Panc1 (cell line): ENCODE results near the gene IFI16. TPM values are rescaled to one million over a fixed set of nuclear protein-coding genes. Genes with fewer than 3 reads are reported as not detected.

Experiments
- ATAC-seq: fragments of 200-7000 bp; cut with Tn5 transposase; 2 replicates; pipeline ENCODE4 v1.9.1; 2020; ENCODE audit warnings: mild to moderate bottlenecking, moderate library complexity
- BruUV-seq: library from RNA; stranded (reverse); fragments of 400-500 nt; replicated peaks from 2 replicates; lab custom pipeline; 2021; lab: Mats Ljungman, UMichigan
- CTCF ChIA-PET: fragments of 300-600 bp; sonication (Branson Sonifier 250); formaldehyde crosslinking; loops from one replicate; lab custom pipeline; 2022; ENCODE audit warnings: antibody characterized with exemption; lab: Charles Lee
- POLR2A ChIA-PET: fragments of 300-600 bp; sonication (Branson Sonifier 250); formaldehyde crosslinking; loops from one replicate; lab custom pipeline; 2022; ENCODE audit warnings: antibody characterized with exemption; lab: Charles Lee
- DNase-seq: peaks from one replicate; pipeline ENCODE4 v3.0.0-alpha.2; 2010; ENCODE audit warnings: low read depth, low spot score
- H3K27ac ChIP-seq: 2 replicates; pipeline ENCODE4 v1.5.1; 2011; ENCODE audit warnings: mild to moderate bottlenecking, low read length, inconsistent platforms
- H3K27me3 ChIP-seq: fragments of 200-500 bp; sonication (Bioruptor generic); 2 replicates; pipeline ENCODE4 v1.6.0; 2014; ENCODE audit warnings: low read length, inconsistent platforms; ENCODE audit not compliant: control insufficient read depth, insufficient read depth
- H3K36me3 ChIP-seq: fragments of 200-500 bp; sonication (Bioruptor generic); 2 replicates; pipeline ENCODE4 v1.5.1; 2014; ENCODE audit warnings: inconsistent platforms, mild to moderate bottlenecking, low read length, moderate library complexity; ENCODE audit not compliant: control insufficient read depth, insufficient read depth
- H3K4me1 ChIP-seq: 2 replicates; pipeline ENCODE4 v1.5.1; 2011; ENCODE audit warnings: inconsistent platforms, mild to moderate bottlenecking, low read length, moderate library complexity; ENCODE audit not compliant: control insufficient read depth, insufficient read depth
- H3K4me3 ChIP-seq, 2 experiments: 2 replicates each; pipeline ENCODE4 v1.5.1; 2011 to 2012; ENCODE audit warnings: low read depth in 2 of 2, low read length in 2 of 2, mild to moderate bottlenecking in 2 of 2, inconsistent platforms in 1 of 2, moderate library complexity in 1 of 2
- H3K9me3 ChIP-seq: fragments of 200-500 bp; sonication (Bioruptor generic); 2 replicates; pipeline ENCODE4 v1.5.1; 2014; ENCODE audit warnings: low read depth, mild to moderate bottlenecking, inconsistent platforms, low read length, moderate library complexity; ENCODE audit not compliant: control insufficient read depth, insufficient read depth
- POLR2AphosphoS5 ChIP-seq: IDR thresholded peaks from 2 replicates; pipeline ENCODE4 v1.6.1; 2012; ENCODE audit warnings: mild to moderate bottlenecking, low read depth, low read length, moderate library complexity
- SIN3A ChIP-seq: IDR thresholded peaks from 2 replicates; pipeline ENCODE4 v1.6.1; 2012; ENCODE audit warnings: low read depth, mild to moderate bottlenecking, low read length, moderate library complexity, borderline replicate concordance; ENCODE audit not compliant: insufficient read depth
- TCF7L2 ChIP-seq: IDR thresholded peaks from 2 replicates; pipeline ENCODE4 v1.6.1; 2011; ENCODE audit warnings: mild to moderate bottlenecking, low read depth, low read length, inconsistent platforms
- in situ Hi-C: cut with HindIII; loops from 2 replicates; pipeline ENCODE4 v1.10.0; 2016; ENCODE audit warnings: low sequenced_read_pairs, low pct_unique_long_range_greater_than_20kb
- intact Hi-C: fragments of 100-400 bp; cut with micrococcal nuclease; formaldehyde crosslinking; loops from one replicate; pipeline ENCODE4 v1.10.0; 2022; ENCODE audit not compliant: unreplicated experiment
- total RNA-seq: library from RNA; stranded (reverse); gene quantifications from one replicate; pipeline ENCODE4 v1.2.1, GENCODE V29; 2021; ENCODE audit not compliant: unreplicated experiment
- TF ChIP-seq, protein P1 (sequence below), 2 experiments: IDR thresholded peaks; 2 replicates each; pipeline ENCODE4 v1.6.1; 2011 to 2012; ENCODE audit warnings: low read depth in 2 of 2, control low read depth in 1 of 2, low read length in 1 of 2, mild to moderate bottlenecking in 1 of 2, moderate library complexity in 1 of 2; ENCODE audit not compliant: insufficient read depth in 1 of 2
- TF ChIP-seq, protein P2 (sequence below): fragments of 450-650 bp; IDR thresholded peaks from 2 replicates; pipeline ENCODE4 v1.5.1; 2017; ENCODE audit warnings: mild to moderate bottlenecking

IFI16 gene
- total RNA-seq, 1 experiment from 2014 or later: 0.36 TPM

DNA sequence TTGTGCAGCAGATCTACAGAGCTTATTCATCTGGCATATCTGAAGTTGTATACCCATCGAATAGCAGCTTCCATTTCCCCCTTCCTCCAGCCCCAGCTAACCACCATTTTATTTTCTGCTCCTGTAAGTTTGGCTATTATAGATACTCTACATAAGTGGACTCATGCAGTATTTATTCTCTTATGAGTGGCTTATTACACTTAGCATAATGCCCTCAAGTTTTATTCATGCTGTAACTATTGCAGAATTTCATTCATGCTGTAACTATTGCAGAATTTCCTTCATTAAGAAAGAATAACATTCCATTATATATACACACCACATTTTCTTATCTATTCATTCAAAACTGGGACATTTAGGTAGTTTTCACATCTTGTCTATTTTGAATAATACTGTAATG, 30.5 kb upstream of the IFI16 start:
- ATAC-seq (no peak), DNase-seq (no peak)
- TF ChIP-seq SIN3A (no peak), POLR2AphosphoS5 (no peak), TCF7L2 (no peak)
- TF ChIP-seq, protein P1, sequence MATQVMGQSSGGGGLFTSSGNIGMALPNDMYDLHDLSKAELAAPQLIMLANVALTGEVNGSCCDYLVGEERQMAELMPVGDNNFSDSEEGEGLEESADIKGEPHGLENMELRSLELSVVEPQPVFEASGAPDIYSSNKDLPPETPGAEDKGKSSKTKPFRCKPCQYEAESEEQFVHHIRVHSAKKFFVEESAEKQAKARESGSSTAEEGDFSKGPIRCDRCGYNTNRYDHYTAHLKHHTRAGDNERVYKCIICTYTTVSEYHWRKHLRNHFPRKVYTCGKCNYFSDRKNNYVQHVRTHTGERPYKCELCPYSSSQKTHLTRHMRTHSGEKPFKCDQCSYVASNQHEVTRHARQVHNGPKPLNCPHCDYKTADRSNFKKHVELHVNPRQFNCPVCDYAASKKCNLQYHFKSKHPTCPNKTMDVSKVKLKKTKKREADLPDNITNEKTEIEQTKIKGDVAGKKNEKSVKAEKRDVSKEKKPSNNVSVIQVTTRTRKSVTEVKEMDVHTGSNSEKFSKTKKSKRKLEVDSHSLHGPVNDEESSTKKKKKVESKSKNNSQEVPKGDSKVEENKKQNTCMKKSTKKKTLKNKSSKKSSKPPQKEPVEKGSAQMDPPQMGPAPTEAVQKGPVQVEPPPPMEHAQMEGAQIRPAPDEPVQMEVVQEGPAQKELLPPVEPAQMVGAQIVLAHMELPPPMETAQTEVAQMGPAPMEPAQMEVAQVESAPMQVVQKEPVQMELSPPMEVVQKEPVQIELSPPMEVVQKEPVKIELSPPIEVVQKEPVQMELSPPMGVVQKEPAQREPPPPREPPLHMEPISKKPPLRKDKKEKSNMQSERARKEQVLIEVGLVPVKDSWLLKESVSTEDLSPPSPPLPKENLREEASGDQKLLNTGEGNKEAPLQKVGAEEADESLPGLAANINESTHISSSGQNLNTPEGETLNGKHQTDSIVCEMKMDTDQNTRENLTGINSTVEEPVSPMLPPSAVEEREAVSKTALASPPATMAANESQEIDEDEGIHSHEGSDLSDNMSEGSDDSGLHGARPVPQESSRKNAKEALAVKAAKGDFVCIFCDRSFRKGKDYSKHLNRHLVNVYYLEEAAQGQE (IDR thresholded peaks at IDR 0.05; ENCODE audit: insufficient read depth in 1 of 2, low read depth in 2 of 2, low read length in 1 of 2): no peak
- TF ChIP-seq, protein P2, sequence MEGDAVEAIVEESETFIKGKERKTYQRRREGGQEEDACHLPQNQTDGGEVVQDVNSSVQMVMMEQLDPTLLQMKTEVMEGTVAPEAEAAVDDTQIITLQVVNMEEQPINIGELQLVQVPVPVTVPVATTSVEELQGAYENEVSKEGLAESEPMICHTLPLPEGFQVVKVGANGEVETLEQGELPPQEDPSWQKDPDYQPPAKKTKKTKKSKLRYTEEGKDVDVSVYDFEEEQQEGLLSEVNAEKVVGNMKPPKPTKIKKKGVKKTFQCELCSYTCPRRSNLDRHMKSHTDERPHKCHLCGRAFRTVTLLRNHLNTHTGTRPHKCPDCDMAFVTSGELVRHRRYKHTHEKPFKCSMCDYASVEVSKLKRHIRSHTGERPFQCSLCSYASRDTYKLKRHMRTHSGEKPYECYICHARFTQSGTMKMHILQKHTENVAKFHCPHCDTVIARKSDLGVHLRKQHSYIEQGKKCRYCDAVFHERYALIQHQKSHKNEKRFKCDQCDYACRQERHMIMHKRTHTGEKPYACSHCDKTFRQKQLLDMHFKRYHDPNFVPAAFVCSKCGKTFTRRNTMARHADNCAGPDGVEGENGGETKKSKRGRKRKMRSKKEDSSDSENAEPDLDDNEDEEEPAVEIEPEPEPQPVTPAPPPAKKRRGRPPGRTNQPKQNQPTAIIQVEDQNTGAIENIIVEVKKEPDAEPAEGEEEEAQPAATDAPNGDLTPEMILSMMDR: no peak
- intact Hi-C loops (no loop called here), in situ Hi-C loops (no loop called here)
- Histone ChIP-seq H3K4me1 (no peaks in the 10 kb centered on the region), H3K36me3 (no peaks in the 10 kb centered on the region), H3K9me3 (no peaks in the 10 kb centered on the region), H3K27ac (no peak overlapping the region), H3K27me3 (no peaks in the 10 kb centered on the region), H3K4me3 (no peak overlapping the region)
- POLR2A ChIA-PET: no interaction called here
- CTCF ChIA-PET: no interaction called here
- BruUV-seq: no TSS peak

DNA sequence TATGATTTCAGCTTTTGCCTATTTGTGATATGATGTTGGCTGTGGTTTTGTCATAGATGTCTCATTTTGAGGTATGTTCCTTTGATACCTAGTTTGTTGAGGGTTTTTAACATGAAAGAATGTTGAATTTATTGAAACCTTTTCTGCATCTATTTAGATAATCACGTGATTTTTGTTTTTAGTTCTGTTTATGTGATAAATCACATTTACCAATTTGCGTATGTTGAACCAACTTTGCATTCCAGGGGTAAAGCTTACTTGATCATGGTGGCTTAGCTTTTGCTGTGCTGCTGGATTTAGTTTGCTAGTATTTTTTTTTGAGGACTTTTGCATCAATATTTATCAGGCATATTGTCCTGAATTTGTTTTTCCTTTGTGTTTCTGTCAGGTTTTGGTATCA, 26.5 kb upstream of the IFI16 start:
- BruUV-seq: no TSS peak
- Histone ChIP-seq H3K9me3 (no peaks in the 10 kb centered on the region), H3K4me3 (no peak overlapping the region), H3K27me3 (no peaks in the 10 kb centered on the region), H3K27ac (no peak overlapping the region), H3K36me3 (no peaks in the 10 kb centered on the region), H3K4me1 (no peaks in the 10 kb centered on the region)
- in situ Hi-C loops: no loop called here
- TF ChIP-seq, protein P2: no peak
- TF ChIP-seq, protein P1 (IDR thresholded peaks at IDR 0.05; ENCODE audit: insufficient read depth in 1 of 2, low read depth in 2 of 2, low read length in 1 of 2): no peak
- TF ChIP-seq TCF7L2 (no peak), POLR2AphosphoS5 (no peak), SIN3A (no peak)
- ChIA-PET POLR2A (no interaction called here), CTCF (no interaction called here)
- DNase-seq (no peak), ATAC-seq (no peak)
- intact Hi-C loops: no loop called here
